RKO (cell line): ENCODE results near the gene DHRS4L2.
"Not testable (repeated sequence)": the region's sequence is repeated elsewhere in the genome, so short reads cannot be mapped to it uniquely, and the experiment has no call there.

Experiments
- DNase-seq: peaks from one replicate; pipeline ENCODE4 v3.0.0-alpha.2; 2016; ENCODE audit warnings: low spot score

Gene DHRS4L2

DNA sequence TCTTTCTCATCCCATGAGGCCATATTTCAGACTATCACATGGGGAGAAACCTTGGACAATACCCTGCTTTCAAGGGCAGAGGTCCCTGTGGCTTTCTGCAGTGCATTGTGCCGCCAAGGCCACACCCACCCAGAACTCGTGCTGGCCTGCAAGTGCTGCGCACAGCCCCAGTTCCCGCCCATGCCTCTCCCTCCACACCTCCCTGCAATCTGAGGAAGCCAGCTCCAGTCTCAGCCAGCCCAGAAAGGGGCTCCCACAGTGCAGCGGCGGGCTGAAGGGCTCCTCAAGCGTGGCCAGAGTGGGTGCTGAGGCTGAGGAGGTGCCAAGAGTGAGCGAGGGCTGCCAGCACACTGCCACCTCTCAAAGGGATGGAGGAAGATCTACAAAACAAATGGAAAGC lies 15.6 kb upstream of the DHRS4L2 start:
- not testable (repeated sequence) for DNase-seq

DNA sequence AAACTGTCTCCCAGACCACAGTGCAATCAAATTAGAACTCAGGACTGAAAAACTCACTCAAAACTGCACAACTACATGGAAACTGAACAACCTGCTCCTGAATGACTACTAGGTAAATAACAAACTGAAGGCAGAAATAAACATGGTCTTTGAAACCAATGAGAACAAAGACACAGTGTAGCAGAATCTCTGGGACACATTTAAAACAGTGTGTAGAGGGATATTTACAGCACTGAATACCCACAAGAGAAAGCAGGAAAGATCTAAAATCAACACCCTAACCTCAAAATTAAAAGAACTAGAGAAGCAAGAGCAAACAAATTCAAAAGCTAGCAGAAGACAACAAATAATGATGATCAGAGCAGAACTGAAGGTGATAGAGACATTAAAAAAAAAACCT lies 14.7 kb upstream of the DHRS4L2 start:
- DNase-seq = not testable (repeated sequence)

DNA sequence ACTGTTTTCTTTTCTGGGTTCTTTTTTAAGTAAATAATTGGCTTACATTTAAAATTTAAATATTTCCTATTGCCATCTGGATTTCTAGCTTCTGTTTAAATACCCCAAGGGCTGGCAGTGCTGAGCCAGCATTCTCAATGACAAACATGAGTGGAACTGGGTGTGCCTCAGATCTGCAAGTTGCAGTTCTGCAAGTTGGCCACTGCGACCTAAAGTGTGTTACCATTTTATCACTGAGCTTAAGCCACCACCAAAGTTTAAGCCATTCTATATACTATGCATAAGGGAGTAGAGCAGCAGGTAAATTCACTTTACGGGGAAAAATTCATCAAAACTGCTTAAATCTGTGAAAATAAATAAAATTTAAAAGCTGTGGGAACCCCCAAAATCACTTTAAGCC lies 11.5 kb upstream of the DHRS4L2 start:
- DNase-seq = peak; percentile 25

DNA sequence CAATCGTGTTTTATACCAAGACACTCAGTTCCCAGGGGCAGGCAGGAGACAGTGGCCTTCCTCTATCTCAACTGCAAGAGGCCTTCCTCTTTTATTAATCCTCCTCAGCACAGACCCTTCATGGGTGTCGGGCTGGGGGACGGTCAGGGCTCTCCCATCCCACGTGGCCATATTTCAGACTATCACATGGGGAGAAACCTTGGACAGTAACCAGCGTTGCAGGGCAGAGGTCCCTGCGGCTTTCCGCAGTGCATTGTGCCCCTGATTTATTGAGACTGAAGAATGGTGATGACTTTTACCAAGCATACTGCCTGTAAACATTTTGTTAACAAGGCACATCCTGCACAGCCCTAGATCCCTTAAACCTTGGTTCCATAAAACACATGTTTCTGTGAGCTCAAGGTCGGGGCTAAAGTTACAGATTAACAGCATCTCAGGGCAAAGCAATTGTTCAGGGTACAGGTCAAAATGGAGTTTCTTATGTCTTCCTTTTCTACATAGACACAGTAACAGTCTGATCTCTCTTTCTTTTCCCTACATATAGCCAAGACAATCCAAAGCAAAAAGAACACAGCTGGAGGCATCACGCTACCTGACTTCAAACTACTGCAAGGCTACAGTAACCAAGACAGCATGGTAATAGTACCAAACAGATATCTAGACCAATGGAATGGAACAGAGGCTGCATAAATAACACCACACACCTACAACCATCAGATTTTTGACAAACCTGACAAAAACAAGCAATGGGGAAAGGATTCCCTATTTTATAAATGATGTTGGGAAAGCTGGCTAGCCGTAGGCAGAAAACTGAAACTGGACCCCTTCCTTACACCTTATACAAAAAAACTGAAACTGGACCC lies 6.5 kb upstream of the DHRS4L2 start:
- not testable (repeated sequence) for DNase-seq

DNA sequence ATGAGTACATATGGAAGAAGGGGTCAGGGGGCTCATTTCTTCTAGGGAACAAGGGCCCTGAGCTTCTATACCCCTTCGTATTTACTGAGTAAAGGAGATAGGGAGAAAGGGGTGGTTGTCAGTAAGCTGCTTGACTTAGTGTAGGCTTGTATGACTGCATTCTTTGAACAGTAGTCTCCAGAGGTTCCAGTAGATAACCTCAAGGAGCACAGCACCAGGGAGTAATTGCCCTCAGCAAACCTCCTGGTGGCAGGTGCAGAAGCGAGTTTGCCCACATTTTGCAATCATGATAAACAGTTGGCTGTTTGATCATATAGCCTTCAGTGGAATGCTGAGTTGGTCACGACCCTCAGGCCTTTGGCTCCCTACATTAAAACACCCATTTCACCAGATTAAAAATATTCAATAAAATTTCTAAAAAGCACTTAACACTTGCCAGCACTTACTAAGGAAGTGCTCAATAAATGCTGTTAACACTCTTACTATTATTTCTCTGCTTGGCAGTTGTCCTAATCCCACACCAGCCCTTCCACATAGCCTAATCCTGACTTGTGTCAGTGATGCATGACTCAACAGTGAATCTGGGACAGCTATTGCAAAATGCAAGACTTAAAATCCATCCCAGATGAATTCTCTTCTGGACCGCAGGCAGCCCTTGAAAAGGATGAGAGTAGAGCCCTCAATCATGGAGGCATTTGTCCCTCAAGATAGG lies 3.7 kb upstream of the DHRS4L2 start:
- DNase-seq = peak; percentile 48

DNA sequence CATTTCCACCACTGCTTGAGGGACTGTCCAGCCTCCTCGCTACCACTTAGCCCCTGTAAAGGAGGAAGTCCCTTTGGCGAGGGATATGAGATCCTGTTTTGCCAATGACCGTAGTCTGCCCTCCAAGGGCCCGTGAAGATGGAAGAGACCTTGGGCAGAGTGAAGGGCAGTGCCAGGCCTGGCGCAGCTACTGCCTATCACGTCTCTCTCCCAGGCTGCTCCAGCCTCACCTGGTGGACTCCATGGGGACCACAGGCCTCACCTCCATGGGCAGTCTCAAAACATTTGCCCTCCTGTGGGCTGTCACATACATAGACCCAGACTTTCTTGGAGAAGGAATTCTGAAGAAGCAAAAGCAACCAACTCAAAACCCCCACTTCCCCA lies 514 bp upstream of the DHRS4L2 start:
- DNase-seq = not testable (repeated sequence)

DNA sequence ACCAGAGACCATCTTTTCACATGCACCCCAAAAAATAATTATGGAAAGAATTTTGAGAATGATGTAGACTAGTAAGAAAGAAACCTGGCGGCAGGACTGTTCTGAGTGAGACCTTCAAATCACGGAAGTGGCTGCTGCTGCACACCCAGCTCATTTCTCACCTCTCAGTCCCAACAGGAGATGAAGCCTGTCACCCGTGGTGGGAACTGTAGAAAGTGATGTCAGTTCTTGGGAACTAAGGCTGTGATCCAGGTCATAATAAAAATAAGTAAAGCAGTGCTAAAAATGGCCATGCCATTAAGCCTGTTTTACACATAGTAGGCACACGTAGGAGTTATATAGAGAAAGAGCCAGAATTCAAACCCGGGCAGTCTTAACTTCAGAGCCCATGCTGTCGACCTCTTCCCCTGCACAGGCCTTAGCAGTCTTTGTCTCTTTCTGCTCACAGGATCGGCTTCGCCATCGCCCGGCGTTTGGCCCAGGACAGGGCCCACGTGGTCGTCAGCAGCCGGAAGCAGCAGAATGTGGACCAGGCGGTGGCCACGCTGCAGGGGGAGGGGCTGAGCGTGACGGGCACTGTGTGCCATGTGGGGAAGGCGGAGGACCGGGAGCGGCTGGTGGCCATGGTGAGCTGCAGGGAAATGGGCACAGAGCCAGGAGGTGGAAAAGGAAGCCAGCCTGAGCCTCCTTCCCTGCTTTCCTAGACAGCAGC lies 1.2 kb downstream of the DHRS4L2 start:
- DNase-seq = not testable (repeated sequence)

DNA sequence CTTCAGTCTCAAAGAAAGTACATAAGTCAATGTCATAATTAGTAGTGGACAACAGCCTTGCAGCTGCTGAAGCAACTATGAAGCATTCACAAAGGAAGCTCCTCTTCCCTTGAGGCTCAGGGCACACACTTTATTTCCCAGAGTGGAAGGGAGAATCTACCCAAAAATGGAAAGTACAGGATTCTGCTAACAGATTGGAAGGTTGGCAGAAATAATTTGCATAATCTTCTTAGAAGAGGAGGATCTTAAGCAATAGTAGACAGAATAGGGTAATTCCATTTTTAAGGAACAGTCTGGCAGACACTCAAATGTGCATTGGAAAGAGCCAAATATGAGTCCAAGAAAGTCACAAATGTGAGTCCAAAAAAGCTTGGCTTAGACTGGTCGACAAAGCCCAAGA lies 2.2 kb downstream of the DHRS4L2 start:
- not testable (repeated sequence) for DNase-seq

DNA sequence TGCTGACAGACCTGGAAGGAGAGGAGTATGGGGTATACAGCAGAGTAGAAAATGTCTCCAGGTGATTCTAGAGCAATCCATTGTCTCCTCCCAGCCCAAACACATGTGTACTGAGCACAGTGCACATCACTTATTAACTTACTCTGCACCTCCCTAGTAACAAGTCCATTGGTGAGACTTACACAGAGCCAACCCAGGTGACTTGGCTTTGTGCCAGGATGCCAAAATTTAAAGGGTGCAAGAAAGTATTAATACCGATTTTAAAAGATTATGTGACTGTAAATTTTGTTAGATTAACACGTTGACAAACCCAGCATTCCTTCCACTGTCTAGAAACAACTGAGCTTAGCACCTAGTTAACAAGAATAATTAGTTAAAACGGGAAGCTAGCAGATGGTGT lies 4.3 kb downstream of the DHRS4L2 start:
- DNase-seq = not testable (repeated sequence)

DNA sequence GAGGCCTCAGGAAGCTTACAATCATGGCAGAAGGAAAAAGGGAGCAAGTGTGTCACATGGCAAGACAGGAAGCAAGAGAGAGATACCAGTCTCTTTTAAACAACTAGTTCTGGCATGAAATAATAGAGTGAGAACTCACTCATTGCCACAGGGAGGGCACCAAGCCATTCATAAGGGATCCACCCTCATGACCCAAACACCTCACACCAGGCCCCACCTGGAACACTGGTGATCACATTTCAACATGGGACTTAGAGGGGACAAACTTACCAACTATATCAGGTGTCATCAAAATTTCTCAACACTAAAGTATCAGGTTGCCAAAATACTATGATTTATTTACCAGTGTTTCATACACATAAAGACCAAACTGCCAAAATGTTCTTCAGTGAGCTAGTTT lies 7.3 kb downstream of the DHRS4L2 start:
- not testable (repeated sequence) for DNase-seq

DNA sequence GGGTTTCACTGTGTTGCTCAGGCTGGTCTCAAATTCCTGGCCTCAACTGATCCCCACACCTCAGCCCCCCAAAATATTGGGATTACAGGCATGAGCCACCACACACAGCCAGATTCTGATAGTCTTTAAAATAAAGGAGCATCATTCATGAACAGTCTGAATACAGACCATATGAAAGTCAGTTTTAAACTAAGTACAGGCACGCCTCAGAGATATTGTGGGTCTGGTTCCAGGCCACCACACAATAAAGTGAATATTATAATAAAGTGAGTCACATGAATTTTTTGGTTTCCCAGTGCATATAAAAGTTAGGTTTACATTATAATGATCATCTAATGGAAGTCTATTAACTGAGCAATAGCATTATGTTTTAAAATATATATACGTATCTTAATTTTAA lies 8.1 kb downstream of the DHRS4L2 start:
- not testable (repeated sequence) for DNase-seq

DNA sequence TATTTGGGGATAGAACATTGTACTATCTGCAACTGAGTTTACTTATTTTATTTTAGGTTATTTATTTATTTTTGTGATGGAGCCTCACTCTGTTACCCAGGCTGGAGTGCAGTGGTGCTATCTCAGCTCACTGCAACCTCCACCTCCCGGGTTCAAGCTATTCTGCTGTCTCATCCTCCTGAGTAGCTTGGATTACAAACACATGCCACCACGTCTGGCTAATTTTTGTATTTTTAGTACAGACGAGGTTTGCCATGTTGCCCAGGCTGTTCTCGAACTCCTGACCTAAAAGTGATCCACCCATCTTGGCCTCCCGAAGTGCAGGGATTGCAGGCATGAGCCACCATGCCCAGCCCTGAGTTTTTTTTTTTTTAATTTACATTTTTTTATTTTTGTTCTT lies 10.9 kb downstream of the DHRS4L2 start:
- DNase-seq = not testable (repeated sequence)

DNA sequence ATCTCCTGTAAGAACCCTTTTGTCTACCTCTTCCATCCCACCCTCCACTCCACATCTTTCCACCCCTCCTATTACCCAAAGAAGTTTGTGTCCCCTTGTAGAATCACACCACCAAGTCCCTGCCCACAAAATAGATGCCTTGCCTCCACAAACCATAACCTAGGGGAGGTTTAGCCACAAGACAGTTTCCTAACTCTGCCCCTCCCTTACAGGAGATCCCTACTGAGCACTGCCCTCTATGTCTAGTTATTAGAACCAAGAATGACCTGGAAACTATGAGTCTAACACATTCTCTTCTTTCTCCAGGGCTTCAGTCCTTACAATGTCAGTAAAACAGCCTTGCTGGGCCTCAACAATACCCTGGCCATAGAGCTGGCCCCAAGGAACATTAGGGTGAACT lies 12.3 kb downstream of the DHRS4L2 start:
- DNase-seq = not testable (repeated sequence)

DNA sequence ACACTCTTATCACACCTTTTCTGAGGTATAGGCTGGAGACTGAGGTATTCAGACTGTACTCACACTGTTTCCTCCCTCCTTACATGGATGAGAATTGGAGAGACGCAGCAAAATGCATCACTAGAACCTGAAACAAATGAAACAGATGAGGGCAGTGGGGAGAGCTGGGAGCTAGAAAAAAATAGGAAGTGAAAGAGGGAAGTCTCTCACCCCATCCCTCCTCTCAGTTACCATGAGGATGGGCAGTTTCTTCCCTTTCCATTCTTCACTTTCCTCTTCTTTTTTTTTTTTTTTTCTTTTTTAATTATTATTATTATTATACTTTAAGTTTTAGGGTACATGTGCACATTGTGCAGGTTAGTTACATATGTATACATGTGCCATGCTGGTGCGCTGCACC lies 12.9 kb downstream of the DHRS4L2 start:
- DNase-seq = not testable (repeated sequence)

DNA sequence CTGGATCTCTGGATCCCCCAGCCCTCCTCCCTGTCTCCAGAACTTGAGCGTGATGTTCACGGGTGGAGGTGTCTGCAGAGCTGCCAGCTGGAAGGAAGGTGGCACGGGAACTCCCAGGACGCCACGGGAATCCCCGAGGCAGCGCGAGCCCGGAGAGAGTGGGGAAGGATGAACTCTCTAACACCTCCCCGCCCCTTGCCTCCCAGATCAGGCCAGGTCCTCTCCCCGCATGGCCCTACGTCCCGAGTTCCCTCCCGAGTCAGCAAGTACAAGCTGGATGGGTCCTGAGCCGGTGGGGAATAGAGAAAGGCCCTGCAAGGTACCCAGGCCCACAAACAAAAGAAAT lies 17.7 kb downstream of the DHRS4L2 start:
- not testable (repeated sequence) for DNase-seq

DNA sequence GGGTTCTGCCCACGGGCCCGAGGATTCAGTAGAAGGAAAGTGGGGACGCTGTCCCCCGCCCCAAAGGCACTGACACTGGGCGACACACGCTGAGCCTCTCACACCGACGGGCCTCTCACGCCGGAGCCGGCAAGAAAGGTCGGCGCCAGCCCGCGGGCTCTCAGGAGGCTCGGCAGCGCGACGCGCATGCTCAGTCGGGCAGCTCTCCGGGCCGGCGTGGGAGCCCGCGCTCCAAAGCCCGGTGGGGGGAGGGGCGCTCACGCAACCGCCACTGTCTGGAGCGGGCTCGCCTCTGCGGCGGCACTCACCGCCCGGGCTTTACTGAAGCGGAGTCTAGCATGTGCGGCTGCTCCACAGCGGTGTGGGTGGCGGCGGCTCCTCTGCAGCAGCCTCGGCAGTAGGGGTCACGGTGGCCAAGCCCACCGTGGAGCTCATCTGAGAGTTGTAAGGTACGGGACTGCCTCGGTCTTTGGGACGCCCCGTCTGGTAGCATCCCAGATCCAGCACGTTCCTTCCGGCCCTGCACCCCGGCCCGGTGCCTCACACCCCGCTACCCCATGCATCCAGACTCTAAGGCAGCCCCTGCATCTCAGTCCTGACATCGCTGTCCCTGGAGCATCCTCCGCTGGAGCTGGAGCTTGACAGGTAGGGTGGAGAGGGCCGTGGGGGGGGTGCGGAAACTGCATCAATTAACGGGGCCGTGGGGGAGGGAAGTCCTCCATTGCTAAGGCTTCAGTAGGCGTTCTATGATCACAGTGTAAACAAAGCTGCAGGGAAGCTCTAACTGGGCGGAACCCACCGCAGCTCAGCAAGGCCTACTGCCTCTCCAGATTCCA lies 18.3 kb downstream of the DHRS4L2 start:
- DNase-seq = not testable (repeated sequence)

DNA sequence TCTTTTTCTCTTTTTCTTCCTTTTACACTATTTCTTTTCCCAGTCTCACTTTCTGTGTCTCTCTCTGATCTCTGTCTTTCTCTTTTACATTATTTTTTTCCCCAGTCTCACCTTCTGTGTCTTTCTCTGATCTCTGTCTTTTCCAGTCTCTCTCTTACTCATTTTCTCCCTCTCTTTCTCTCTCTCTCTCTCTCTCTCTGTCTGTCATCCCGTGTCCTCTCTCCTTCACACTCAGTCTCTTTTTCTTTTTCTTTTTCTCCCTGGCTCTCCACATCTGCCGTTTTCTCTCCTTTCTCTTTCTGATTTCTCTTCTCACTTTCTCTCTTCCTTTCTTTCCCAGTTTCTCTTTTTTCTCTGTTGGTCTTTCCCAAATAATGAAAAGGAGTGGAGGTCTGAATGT lies 22.3 kb downstream of the DHRS4L2 start:
- no peak for DNase-seq

DNA sequence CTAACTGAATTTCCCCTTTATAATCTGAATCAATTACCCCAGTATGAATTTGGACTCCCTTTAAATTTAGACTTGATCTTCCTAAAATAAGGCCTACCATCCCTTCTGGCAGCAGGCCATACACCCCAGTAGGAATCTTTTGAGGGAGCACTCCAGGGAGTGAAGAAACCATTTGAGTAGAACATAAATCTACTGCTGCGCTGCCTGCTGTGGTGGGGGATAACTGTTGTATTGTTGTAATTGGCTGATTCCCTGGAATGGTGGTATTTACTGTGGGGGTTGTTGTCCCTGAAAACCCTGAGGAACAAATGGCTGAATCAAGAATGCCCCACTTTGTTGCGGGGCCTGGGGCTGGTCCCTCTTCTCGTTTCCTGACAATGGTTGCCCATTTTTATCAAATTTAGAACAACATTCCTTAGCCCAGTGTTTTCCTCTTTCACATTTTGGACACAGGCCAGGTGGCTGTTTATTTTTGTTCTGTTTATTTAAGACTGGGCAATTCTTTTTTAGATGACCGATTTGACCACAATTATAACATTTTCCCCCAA lies 24.1 kb downstream of the DHRS4L2 start:
- DNase-seq = not testable (repeated sequence)

DNA sequence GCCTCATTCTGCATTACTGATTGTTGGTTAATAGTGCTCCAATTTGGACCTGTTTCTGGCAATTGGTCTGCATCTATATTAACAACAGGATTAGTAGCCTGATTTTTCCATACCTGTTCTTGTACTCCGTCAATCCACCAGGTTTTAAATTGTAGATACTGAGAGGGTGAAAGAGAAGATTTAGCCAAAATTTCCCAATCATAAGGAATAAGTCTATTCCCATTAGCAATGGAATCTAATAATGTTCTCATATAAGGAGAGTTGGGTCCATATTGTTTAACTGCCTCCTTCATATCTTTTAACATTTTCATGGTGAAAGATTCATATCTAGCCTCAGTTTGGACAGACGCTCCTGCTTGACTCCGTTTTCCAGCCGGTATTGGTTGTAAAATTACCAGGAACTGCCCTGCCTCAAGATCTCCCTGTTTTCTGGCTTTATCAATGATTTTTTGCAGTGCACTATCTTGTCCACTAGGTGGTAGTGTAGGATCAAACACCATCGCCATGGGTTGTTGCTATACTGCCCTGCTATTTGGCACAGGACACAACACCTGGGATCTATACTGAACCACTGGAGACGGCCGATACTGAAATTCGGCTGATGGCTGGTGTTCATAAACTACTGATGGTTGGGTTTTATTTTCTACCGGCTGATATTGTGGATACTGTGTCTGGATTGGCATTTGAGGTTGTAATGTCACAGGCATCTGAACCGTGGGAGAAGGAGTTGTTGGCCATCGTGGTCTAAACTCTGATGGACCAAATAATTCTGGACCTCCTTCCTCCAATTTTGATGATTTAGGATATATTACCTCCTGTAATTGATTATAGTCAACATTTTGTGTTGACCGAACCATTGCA lies 25.2 kb downstream of the DHRS4L2 start:
- DNase-seq = peak; percentile 78

DNA sequence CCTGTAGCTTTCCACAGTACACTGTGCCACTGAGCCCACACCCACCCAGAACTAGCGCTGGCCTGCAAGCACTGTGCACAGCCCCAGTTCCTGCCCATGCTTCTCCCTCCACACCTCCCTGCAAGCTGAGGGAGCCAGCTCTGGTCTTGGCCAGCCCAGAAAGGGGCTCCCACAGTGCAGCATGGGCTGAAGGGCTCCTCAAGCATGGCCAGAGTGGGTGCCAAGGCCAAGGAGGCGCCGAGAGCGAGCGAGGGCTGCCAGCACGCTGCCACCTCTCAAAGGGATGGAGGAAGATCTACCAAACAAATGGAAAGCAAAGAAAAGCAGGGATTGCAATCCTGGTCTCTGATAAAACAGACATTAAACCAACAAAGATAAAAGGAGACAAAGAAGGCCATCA lies 27.0 kb downstream of the DHRS4L2 start:
- not testable (repeated sequence) for DNase-seq

DNA sequence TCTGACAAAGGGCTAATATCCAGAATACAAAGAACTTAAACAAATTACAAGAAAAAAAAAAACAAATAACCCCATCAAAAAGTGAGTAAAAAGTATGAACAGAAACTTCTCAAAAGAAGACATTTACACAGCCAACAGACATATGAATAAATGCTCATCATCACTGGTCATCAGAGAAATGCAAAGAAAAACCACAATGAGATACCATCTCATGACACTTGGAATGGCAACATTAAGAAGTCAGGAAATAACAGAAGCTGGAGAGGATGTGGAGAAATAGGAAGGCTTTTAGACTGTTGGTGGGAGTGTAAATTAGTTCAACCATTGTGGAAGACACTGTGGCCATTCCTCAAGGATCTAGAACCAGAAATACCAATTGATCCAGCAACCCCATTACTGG lies 30.2 kb downstream of the DHRS4L2 start:
- not testable (repeated sequence) for DNase-seq
